AG09309 (cell line): ENCODE results near the gene SBNO2.
A peak's percentile ranks its signal among the peaks of the same experiment; 100 is the strongest.

Experiments used
- DNase-seq: peaks from one replicate; pipeline ENCODE4 v3.0.0-alpha.2; 2010; ENCODE audit warnings: low read depth
- H3K4me3 ChIP-seq: 2 replicates; pipeline ENCODE4 v1.5.1; 2011; ENCODE audit warnings: mild to moderate bottlenecking, low read depth, low read length, moderate library complexity; ENCODE audit not compliant: control insufficient read depth
- CTCF ChIP-seq: IDR thresholded peaks from 2 replicates; pipeline ENCODE4 v1.5.1; 2011; ENCODE audit warnings: mild to moderate bottlenecking, low read depth, low read length, inconsistent platforms; ENCODE audit not compliant: insufficient read depth, control insufficient read depth; ENCODE audit errors: missing control alignments

Gene SBNO2

GRCh38 chr19:1094655-1094977 lies 79.5 kb downstream of the SBNO2 start:
- no peak for TF ChIP-seq CTCF
- H3K4me3 ChIP-seq, result peak overlapping the region; percentile 69
- no peak for DNase-seq

GRCh38 chr19:1093811-1094553 lies 80.1 kb downstream of the SBNO2 start:
- peak overlapping the region; percentile 69 for H3K4me3 ChIP-seq
- TF ChIP-seq CTCF, result no peak
- no peak for DNase-seq

GRCh38 chr19:1093330-1093729 lies 80.7 kb downstream of the SBNO2 start:
- no peak for DNase-seq
- peak overlapping the region; percentile 69; the same call in 1 of the 2 replicates for H3K4me3 ChIP-seq
- TF ChIP-seq CTCF, result no peak

- H3K4me3 ChIP-seq, result no peak overlapping the region
- no peak for DNase-seq
- TF ChIP-seq CTCF, result no peak
These were observed 82.4 kb downstream of the SBNO2 start for GRCh38 chr19:1091544-1092175.

- no peak for TF ChIP-seq CTCF
These were observed 83.1 kb downstream of the SBNO2 start for GRCh38 chr19:1090731-1091543.

GRCh38 chr19:1089891-1090290 lies 84.2 kb downstream of the SBNO2 start:
- no peak for TF ChIP-seq CTCF

More at GRCh38 chr19:1090731-1091543, 83.1 kb downstream of the SBNO2 start:
- H3K4me3 ChIP-seq, result no peak overlapping the region
- DNase-seq, result no peak

More at GRCh38 chr19:1089891-1090290, 84.2 kb downstream of the SBNO2 start:
- no peak overlapping the region for H3K4me3 ChIP-seq
- no peak for DNase-seq
